Vagina (tissue), 2 donors: Measurements from ENCODE around the gene ARL17B. TPM values are rescaled to one million over a fixed set of nuclear protein-coding genes. Genes with fewer than 3 reads are reported as not detected.
"Not testable (repeated sequence)": the region's sequence is repeated elsewhere in the genome, so short reads cannot be mapped to it uniquely, and the experiment has no call there.

Experiments
- DNase-seq, 2 donors: peaks; one replicate each; pipeline ENCODE4 v3.0.0-alpha.2; 2017; ENCODE audit errors: extremely low spot score in 2 of 2
- H3K27ac ChIP-seq: fragments of 200-600 bp; sonication (generic); one replicate; pipeline ENCODE4 v1.5.1; 2019
- H3K27me3 ChIP-seq: fragments of 200-600 bp; sonication (generic); one replicate; pipeline ENCODE4 v1.5.1; 2019
- H3K36me3 ChIP-seq, 2 donors: fragments of 200-600 bp; sonication (generic); one replicate each; pipeline ENCODE4 v1.5.1; 2017 to 2019
- H3K4me1 ChIP-seq: fragments of 200-600 bp; sonication (generic); one replicate; pipeline ENCODE4 v1.5.1; 2019
- H3K4me3 ChIP-seq, 2 donors: fragments of 200-600 bp; sonication (generic); 1 replicate in 1 of 2; 2 replicates in 1 of 2; pipeline ENCODE4 v1.5.1; 2016 to 2019
- H3K9me3 ChIP-seq: fragments of 200-600 bp; sonication (generic); one replicate; pipeline ENCODE4 v1.5.1; 2019
- intact Hi-C: fragments of 100-400 bp; cut with DNase I; formaldehyde crosslinking; loops from one replicate; pipeline ENCODE4 v1.15.1; 2023
- small RNA-seq: library from RNA; depleted of rRNA; stranded (forward); fragments of <200 nt; gene quantifications from one replicate; pipeline ENCODE3, GENCODE V24; 2016
- total RNA-seq: library from RNA; depleted of rRNA; stranded (reverse); fragments of >200 nt; gene quantifications from one replicate; pipeline ENCODE4 v1.2.3, GENCODE V29; 2016

ARL17B gene
- total RNA-seq, 1 donor from 2014 or later, result 14.0 TPM

GRCh38 chr17:46231359-46231758 lies 130.2 kb downstream of the ARL17B start:
- H3K4me1 ChIP-seq, intact Hi-C loops, H3K36me3 ChIP-seq, H3K27ac ChIP-seq, H3K27me3 ChIP-seq, H3K4me3 ChIP-seq, DNase-seq, H3K9me3 ChIP-seq: not testable (repeated sequence)

DNA sequence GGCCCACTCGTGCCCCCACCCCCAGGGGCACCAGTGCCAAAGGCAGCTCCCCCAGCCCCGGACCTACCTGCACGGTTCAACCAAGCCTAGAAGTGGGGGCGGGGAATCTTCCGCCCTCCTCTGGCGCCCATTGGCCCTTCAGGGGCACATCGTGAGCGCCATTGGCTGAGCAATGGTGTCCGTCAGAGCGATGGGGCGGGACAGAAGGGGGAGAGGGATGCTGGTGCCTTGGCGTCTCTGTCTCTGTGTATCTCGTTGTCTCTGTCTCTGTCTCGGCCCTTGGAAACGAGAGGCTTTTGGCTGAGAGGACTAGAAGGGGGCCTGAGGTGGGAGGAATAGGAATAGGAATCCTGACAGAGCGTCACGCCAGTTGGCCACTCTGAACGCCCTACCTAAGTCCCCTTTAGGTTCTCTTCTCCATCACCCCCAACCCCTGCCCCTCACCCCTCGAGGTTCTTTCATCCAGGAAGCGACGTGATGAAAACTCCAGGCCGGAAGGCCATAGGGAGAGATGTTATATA lies 136.2 kb downstream of the ARL17B start:
- H3K9me3 ChIP-seq, H3K36me3 ChIP-seq, intact Hi-C loops, H3K4me1 ChIP-seq, H3K27me3 ChIP-seq: not testable (repeated sequence)
- Histone ChIP-seq H3K27ac (peak overlapping the region; percentile 56), H3K4me3 (peak overlapping the region; percentile 60 to 61)
- DNase-seq, result peak in 1 of 2 donors; percentile 88

DNA sequence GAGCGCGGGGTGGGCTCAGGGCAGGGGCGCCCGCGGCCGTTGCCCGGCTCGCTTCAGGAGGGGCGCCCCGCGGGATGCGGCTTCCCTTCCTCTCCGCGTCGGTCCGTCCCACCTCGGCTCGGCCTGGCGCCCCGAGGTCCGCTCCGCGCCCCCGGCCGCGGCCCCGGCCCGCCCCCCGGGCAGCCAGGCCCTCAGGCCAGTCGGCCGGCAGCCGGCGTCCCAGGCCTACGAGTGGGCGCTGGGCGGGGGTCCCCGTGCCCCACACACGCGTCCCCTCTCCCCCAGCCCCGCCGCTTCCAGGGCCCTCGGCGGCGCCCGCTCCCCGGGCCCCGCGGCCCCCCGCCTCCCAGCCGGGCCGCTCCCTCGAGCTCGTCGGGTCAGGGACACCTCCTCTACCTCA lies 136.7 kb downstream of the ARL17B start:
- intact Hi-C loops, H3K27me3 ChIP-seq, H3K4me1 ChIP-seq, H3K36me3 ChIP-seq, H3K9me3 ChIP-seq, DNase-seq: not testable (repeated sequence)
- Histone ChIP-seq H3K27ac (peak overlapping the region; percentile 56), H3K4me3 (peak overlapping the region; percentile 60 to 61)

Small RNAs within 50 kb of the gene (small RNA-seq; reads per million reads assigned to genes)
- gene RN7SL656P, result not detected

Other genes with a start within 250 kb of the ARL17B start
- gene KANSL1, start 168.3 kb downstream of the ARL17B start, total RNA-seq, result 122 TPM
- 3.4 TPM for gene LRRC37A, start 66.6 kb downstream of the ARL17B start, total RNA-seq
- 21.6 TPM for gene LRRC37A2, start 150.7 kb upstream of the ARL17B start, total RNA-seq
- 10.8 TPM for gene ARL17A, start 217.9 kb upstream of the ARL17B start, total RNA-seq
- 36.1 TPM for gene NSF, start 228.9 kb upstream of the ARL17B start, total RNA-seq